GM19239 (cell line): ENCODE results near the gene ANGPTL2.

Experiments used
- DNase-seq: peaks from one replicate; pipeline ENCODE4 v3.0.0; 2011; ENCODE audit warnings: low spot score; ENCODE audit not compliant: insufficient read length
- FAIRE-seq: peaks from 2 replicates; lab custom pipeline; 2011; peaks lifted over from hg19 to GRCh38; lab: Jason Lieb, UNC

Gene ANGPTL2

DNA sequence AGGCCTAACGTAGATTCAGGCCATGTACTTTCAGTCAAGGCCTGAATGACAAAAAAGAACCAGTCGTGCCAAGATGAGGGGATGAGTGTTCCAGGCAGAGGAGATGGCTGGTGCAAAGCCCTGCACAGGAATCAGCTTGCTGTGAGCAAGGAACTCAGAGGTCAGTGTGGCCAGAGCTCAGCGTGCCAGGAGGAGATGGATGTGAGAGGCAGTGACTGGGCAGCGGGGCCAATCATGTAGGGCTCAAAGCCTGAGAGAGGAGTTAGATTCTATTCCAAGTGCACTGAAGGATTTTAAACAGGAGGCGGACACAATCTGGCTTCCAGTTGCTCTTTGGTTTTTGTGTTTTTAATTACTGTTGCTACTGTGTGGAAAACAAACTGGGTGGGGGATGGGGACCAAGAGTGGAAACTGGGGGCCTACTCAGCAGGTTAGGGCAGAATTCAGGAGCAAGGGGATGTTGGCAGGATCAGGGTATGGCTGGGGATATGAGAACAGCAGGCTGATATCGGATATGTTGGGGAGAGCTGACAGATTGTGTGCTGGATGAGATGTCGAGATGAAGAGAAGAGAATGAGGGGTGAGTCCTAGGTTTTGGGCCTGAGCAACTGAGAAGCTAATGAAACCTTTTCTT, 64.3 kb downstream of the ANGPTL2 start:
- FAIRE-seq (no peak), DNase-seq (no peak)

DNA sequence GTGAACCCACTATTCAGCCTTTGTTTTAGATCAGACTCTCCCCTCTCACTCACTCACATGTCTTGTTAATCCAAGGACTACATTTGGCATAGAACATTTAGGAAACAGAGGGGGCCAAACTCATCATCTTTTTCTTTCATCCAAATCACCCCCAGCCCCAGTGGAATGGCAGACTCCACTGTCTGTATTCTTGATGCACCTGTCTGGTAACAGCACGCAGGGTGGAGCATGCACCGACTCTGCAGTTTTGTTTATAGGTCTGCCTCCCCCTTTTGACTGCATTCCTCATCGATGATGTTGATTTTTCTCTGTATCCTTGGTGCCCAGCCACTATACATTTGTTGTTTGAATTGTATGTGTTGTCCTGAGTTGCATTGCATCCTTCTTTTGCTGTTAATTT, 66.0 kb downstream of the ANGPTL2 start:
- DNase-seq (no peak), FAIRE-seq (no peak)

DNA sequence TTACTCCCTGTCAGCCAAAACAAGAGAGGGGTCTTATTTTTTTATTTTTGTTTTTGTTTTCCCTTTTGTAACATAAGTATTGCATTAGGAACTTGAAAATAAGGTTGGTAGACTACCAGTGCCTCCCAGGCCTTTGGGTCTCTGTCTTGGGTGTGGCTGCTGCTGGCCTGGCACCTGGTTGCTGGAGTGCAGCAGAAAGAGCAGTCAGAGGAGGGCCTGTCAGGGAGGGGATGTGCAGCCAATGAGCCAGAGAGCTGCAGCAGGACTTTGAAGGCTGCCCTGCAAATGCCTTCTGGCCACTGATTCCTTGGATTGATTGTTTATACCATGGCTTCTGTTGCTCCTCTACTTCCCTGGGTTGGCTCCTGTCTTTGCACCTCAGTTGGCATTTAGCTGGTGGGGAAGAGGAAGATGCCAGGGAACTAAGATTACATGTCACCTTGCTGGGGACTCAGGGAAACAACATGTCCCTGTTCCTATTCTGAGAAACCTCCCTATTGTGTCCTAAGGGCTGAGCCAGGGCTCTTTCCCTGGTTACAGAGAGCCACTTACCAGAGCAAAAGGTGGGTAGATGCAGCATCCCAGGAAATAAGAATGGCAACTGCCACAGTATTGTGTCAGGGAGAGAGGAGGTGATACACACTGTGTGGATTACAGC, 66.6 kb downstream of the ANGPTL2 start:
- DNase-seq = no peak
- no peak for FAIRE-seq

DNA sequence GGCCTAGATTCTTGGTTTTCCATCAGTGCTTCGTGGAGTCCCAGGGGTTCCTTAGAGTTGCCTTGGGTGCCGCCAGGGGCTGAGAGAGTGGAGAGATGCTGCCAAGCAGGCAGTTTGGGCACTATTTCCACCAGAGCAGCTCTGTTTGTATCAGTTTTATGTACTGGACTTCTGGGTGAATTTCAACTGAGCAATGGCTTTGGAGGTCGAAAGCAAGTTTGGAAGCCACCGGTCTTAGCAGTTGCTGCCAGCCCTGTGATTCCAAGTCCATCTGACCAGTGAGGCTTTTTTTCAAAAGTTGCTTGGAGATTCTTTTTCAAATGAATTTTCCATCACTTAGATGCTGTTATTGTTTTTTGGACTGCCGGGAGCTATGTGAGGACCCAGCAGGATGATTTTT, 68.5 kb downstream of the ANGPTL2 start:
- FAIRE-seq = no peak
- DNase-seq = no peak

GRCh38 chr9:127053057-127053821, 69.2 kb downstream of the ANGPTL2 start:
- FAIRE-seq (no peak), DNase-seq (no peak)

- DNase-seq (no peak), FAIRE-seq (no peak)
These were observed 70.4 kb downstream of the ANGPTL2 start for GRCh38 chr9:127051881-127052595.

DNA sequence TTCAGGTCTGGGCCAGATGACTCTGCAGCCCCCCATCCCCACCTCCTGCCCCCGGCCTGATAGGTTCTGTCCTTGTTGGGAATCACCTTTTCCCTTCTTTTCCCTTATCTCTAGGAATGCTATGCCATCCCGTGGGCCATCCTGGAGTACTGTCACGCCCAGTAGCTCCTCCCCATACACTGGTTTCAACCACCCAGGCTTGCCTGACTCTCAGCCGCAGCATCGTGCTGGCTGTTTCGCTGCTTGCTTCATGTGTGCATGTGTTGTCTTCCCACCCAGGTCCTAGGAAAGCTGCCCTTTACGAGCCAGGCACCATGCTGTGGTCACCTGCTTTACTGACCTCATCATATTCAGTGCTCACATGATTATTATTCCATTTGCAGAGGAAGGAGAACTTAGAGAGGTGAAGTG, 71.8 kb downstream of the ANGPTL2 start:
- FAIRE-seq = no peak
- DNase-seq = no peak

DNA sequence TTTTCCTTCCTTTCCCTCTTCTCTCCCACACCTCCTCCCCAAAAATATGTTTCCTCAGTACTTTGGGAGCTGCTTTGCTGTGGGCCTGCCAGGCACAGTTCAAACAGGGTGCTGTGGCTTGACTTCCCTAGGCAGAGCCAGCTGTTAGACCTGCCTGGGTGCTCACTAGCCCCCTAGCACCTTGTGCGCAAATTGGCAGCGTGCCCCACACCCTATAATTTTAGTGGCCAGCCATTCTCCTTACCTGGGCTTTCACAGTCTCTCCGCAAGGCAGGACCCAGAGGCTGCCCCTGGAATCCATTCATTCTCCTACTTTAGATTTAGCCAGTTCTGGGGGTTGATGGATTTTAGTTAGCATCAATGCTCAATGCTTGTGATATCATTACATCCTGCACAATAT, 72.3 kb downstream of the ANGPTL2 start:
- FAIRE-seq (no peak), DNase-seq (no peak)

DNA sequence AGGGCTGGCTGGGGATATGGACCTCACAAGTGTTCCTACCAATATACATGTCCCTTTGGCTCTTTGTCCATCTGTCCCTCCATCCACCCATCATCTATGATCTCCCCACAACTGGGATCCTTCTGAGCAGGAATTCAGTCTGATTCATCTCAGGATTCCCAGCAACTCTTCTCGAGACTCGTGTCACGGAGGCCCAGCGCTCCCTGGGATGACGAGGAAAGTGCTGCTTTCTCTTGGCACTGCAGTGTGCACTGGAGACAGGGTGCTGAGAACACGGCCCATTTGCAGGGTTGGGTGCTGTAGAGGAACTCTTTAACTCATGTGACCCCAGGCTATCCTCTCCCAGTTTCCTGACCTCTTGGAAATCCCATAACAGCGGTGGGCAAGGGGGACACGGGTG, 72.9 kb downstream of the ANGPTL2 start:
- DNase-seq = no peak
- FAIRE-seq = no peak

- peak; percentile 20 for DNase-seq
These were observed 73.4 kb downstream of the ANGPTL2 start for GRCh38 chr9:127049044-127049443.

GRCh38 chr9:127047971-127048370, 74.5 kb downstream of the ANGPTL2 start:
- DNase-seq (no peak), FAIRE-seq (no peak)

More at GRCh38 chr9:127049044-127049443, 73.4 kb downstream of the ANGPTL2 start:
- FAIRE-seq = peak; percentile 68

DNA sequence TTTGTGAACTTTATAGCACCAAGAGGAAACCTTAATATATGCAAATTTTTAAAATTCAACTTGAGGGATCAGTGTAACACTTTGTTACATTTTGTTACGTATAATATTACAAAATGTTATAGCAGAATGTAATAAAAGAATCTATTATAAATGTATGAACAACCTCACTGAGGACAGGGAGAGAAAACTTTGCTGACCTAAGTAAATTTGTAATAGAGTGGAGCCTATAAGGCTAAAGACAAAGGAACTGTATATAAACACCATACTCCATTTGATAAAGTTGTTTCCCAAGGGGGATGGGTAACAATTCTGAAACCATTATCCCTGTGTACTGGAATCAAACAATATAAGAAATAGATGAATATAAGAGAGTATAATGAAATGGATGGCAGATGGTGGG, 77.3 kb downstream of the ANGPTL2 start:
- DNase-seq (no peak), FAIRE-seq (no peak)

GRCh38 chr9:127039492-127039891, 82.9 kb downstream of the ANGPTL2 start:
- DNase-seq (no peak), FAIRE-seq (no peak)

GRCh38 chr9:127038531-127038930, 83.9 kb downstream of the ANGPTL2 start:
- FAIRE-seq = no peak
- DNase-seq = no peak
